Astrocyte (in vitro differentiated cells and primary cell): ENCODE results near the gene EID3. TPM values are rescaled to one million over a fixed set of nuclear protein-coding genes. Genes with fewer than 3 reads are reported as not detected.
"Not testable (repeated sequence)": the region's sequence is repeated elsewhere in the genome, so short reads cannot be mapped to it uniquely, and the experiment has no call there.

Experiments used
- DNase-seq: peaks from one replicate; pipeline ENCODE4 v3.0.0-alpha.2; 2010; ENCODE audit warnings: low read depth
- FAIRE-seq: peaks from 2 replicates; lab custom pipeline; 2011; peaks lifted over from hg19 to GRCh38; lab: Jason Lieb, UNC
- H2AFZ ChIP-seq: 2 replicates; pipeline ENCODE4 v1.6.0; 2012; ENCODE audit warnings: low read depth, low read length, inconsistent platforms
- H3K27ac ChIP-seq: 2 replicates; pipeline ENCODE4 v1.5.1; 2011; ENCODE audit warnings: low read depth, low read length, inconsistent platforms
- H3K27me3 ChIP-seq: 2 replicates; pipeline ENCODE4 v1.6.0; 2011; ENCODE audit warnings: low read length, inconsistent platforms; ENCODE audit not compliant: insufficient read depth
- H3K36me3 ChIP-seq: 2 replicates; pipeline ENCODE4 v1.5.1; 2011; ENCODE audit warnings: low read length, inconsistent platforms; ENCODE audit not compliant: insufficient read depth
- H3K4me1 ChIP-seq: 2 replicates; pipeline ENCODE4 v1.5.1; 2011; ENCODE audit warnings: low read length, inconsistent platforms; ENCODE audit not compliant: insufficient read depth
- H3K4me2 ChIP-seq: 2 replicates; pipeline ENCODE4 v1.6.0; 2012; ENCODE audit warnings: low read length, inconsistent platforms
- H3K4me3 ChIP-seq: 2 replicates; pipeline ENCODE4 v1.5.1; 2011; ENCODE audit warnings: low read depth, mild to moderate bottlenecking, low read length, inconsistent platforms; ENCODE audit not compliant: insufficient read depth
- H3K79me2 ChIP-seq: 2 replicates; pipeline ENCODE4 v1.6.0; 2012; ENCODE audit warnings: mild to moderate bottlenecking, low read length, inconsistent platforms; ENCODE audit not compliant: insufficient read depth
- H3K9ac ChIP-seq: 2 replicates; pipeline ENCODE4 v1.6.0; 2012; ENCODE audit warnings: mild to moderate bottlenecking, low read length, inconsistent platforms
- H3K9me3 ChIP-seq: 2 replicates; pipeline ENCODE4 v1.5.1; 2012; ENCODE audit warnings: low read depth, mild to moderate bottlenecking, low read length, inconsistent platforms; ENCODE audit not compliant: insufficient read depth
- H4K20me1 ChIP-seq: 2 replicates; pipeline ENCODE4 v1.6.0; 2012; ENCODE audit warnings: low read length, inconsistent platforms; ENCODE audit not compliant: insufficient read depth
- H3K27ac Mint-ChIP-seq: one replicate; pipeline ENCODE4 v1.8.0; 2021; ENCODE audit warnings: mild to moderate bottlenecking, mixed read lengths; ENCODE audit not compliant: unreplicated experiment
- H3K27me3 Mint-ChIP-seq: one replicate; pipeline ENCODE4 v1.8.0; 2021; ENCODE audit warnings: low read depth, mixed read lengths; ENCODE audit not compliant: unreplicated experiment
- H3K36me3 Mint-ChIP-seq: one replicate; pipeline ENCODE4 v1.8.0; 2021; ENCODE audit warnings: low read depth, mixed read lengths; ENCODE audit not compliant: unreplicated experiment
- H3K4me1 Mint-ChIP-seq: one replicate; pipeline ENCODE4 v1.8.0; 2021; ENCODE audit warnings: low read depth, mixed read lengths; ENCODE audit not compliant: unreplicated experiment
- H3K4me3 Mint-ChIP-seq: one replicate; pipeline ENCODE4 v1.8.0; 2021; ENCODE audit warnings: mild to moderate bottlenecking, moderate library complexity, mixed read lengths; ENCODE audit not compliant: unreplicated experiment
- H3K9me3 Mint-ChIP-seq: one replicate; pipeline ENCODE4 v1.8.0; 2021; ENCODE audit warnings: mild to moderate bottlenecking, mixed read lengths; ENCODE audit not compliant: unreplicated experiment
- CTCF ChIP-seq: IDR thresholded peaks from 2 replicates; pipeline ENCODE4 v1.5.1; 2011; ENCODE audit warnings: low read depth, mild to moderate bottlenecking, inconsistent platforms, low read length, moderate library complexity; ENCODE audit not compliant: insufficient read depth
- EZH2 ChIP-seq: IDR thresholded peaks from 2 replicates; pipeline ENCODE4 v1.6.1; 2012; ENCODE audit warnings: mild to moderate bottlenecking, low read length, inconsistent platforms; ENCODE audit not compliant: insufficient read depth
- total RNA-seq: library from RNA; stranded (reverse); gene quantifications from 2 replicates; pipeline ENCODE4 v1.2.1, GENCODE V29; 2021

Gene EID3
- total RNA-seq, 1 donor from 2014 or later, result 1.9 TPM

- no peak overlapping the region for H2AFZ ChIP-seq
- no peaks in the 10 kb centered on the region for H3K9me3 Mint-ChIP-seq
- no peak overlapping the region for H3K27ac ChIP-seq
- H3K36me3 ChIP-seq, result peaks cover 62% of the 10 kb centered on the region
- no peaks in the 10 kb centered on the region for H3K27me3 Mint-ChIP-seq
- no peaks in the 10 kb centered on the region for H3K4me1 ChIP-seq
- no peak overlapping the region for H3K4me3 ChIP-seq
- no peak overlapping the region for H3K4me3 Mint-ChIP-seq
- H3K79me2 ChIP-seq, result peaks cover 8% of the 10 kb centered on the region
- H3K27ac Mint-ChIP-seq, result no peak overlapping the region
- TF ChIP-seq CTCF, result no peak
- no peak for TF ChIP-seq EZH2
- peaks cover 25% of the 10 kb centered on the region for H4K20me1 ChIP-seq
- H3K4me1 Mint-ChIP-seq, result no peaks in the 10 kb centered on the region
- H3K4me2 ChIP-seq, result no peak overlapping the region
- H3K9me3 ChIP-seq, result no peaks in the 10 kb centered on the region
- peaks cover 5% of the 10 kb centered on the region for H3K36me3 Mint-ChIP-seq
- DNase-seq (no peak), FAIRE-seq (peak; percentile 5)
- H3K9ac ChIP-seq, result no peak overlapping the region
- H3K27me3 ChIP-seq, result no peaks in the 10 kb centered on the region
Measured at GRCh38 chr12:104329707-104330532, 26.4 kb downstream of the EID3 start.

- Histone ChIP-seq H3K4me2 (no peak overlapping the region), H3K4me3 (no peak overlapping the region), H3K79me2 (peaks cover 8% of the 10 kb centered on the region), H3K27me3 (no peaks in the 10 kb centered on the region), H3K36me3 (peaks cover 68% of the 10 kb centered on the region), H2AFZ (no peak overlapping the region), H3K27ac (no peak overlapping the region), H3K9ac (no peak overlapping the region), H3K9me3 (no peaks in the 10 kb centered on the region), H3K4me1 (no peaks in the 10 kb centered on the region), H4K20me1 (peaks cover 24% of the 10 kb centered on the region)
- H3K4me3 Mint-ChIP-seq, result no peak overlapping the region
- H3K27me3 Mint-ChIP-seq, result no peaks in the 10 kb centered on the region
- no peak overlapping the region for H3K27ac Mint-ChIP-seq
- peaks cover 5% of the 10 kb centered on the region for H3K36me3 Mint-ChIP-seq
- FAIRE-seq, result no peak
- no peaks in the 10 kb centered on the region for H3K9me3 Mint-ChIP-seq
- TF ChIP-seq EZH2, result no peak
- TF ChIP-seq CTCF, result no peak
- no peaks in the 10 kb centered on the region for H3K4me1 Mint-ChIP-seq
- DNase-seq, result no peak
Measured at GRCh38 chr12:104331376-104331775, 27.8 kb downstream of the EID3 start.

- not testable (repeated sequence) for H3K27ac Mint-ChIP-seq, H3K9me3 Mint-ChIP-seq, H3K27me3 Mint-ChIP-seq, H3K36me3 Mint-ChIP-seq, H3K27ac ChIP-seq, H3K4me3 Mint-ChIP-seq, H3K4me1 ChIP-seq, H3K27me3 ChIP-seq, H3K9ac ChIP-seq, FAIRE-seq, H3K9me3 ChIP-seq, H3K4me3 ChIP-seq, H3K4me1 Mint-ChIP-seq, DNase-seq, H2AFZ ChIP-seq, H3K4me2 ChIP-seq
- Histone ChIP-seq H3K36me3 (peaks cover 68% of the 10 kb centered on the region), H4K20me1 (peaks cover 25% of the 10 kb centered on the region), H3K79me2 (peaks cover 11% of the 10 kb centered on the region)
Measured at GRCh38 chr12:104332273-104332672, 28.7 kb downstream of the EID3 start.
